HG02840 (cell line): ENCODE data around the gene TEPSIN.

Experiments
- ATAC-seq: cut with Tn5 transposase; IDR thresholded peaks from one replicate; pipeline ENCODE4 v1.9.1; 2021; ENCODE audit warnings: mild to moderate bottlenecking, moderate library complexity, moderate number of reproducible peaks; ENCODE audit not compliant: unreplicated experiment, low FRiP score

Gene TEPSIN

GRCh38 chr17:81189016-81189415, 49.8 kb downstream of the TEPSIN start:
- ATAC-seq, result no peak

GRCh38 chr17:81188491-81188840, 50.4 kb downstream of the TEPSIN start:
- no peak for ATAC-seq

GRCh38 chr17:81187586-81188490, 51.0 kb downstream of the TEPSIN start:
- no peak for ATAC-seq

GRCh38 chr17:81187120-81187519, 51.7 kb downstream of the TEPSIN start:
- no peak for ATAC-seq

GRCh38 chr17:81186203-81186602, 52.7 kb downstream of the TEPSIN start:
- ATAC-seq, result no peak

- ATAC-seq, result no peak
These were observed 54.3 kb downstream of the TEPSIN start for GRCh38 chr17:81184555-81184954.

GRCh38 chr17:81183807-81184206, 55.0 kb downstream of the TEPSIN start:
- ATAC-seq, result no peak

GRCh38 chr17:81183316-81183715, 55.5 kb downstream of the TEPSIN start:
- no peak for ATAC-seq

- no peak for ATAC-seq
These were observed 56.3 kb downstream of the TEPSIN start for GRCh38 chr17:81182596-81182995.

- no peak for ATAC-seq
These were observed 57.1 kb downstream of the TEPSIN start for GRCh38 chr17:81181811-81182185.

GRCh38 chr17:81180836-81181810, 57.7 kb downstream of the TEPSIN start:
- no peak for ATAC-seq

GRCh38 chr17:81179861-81180260, 59.0 kb downstream of the TEPSIN start:
- no peak for ATAC-seq

- ATAC-seq, result no peak
These were observed 59.6 kb downstream of the TEPSIN start for GRCh38 chr17:81179220-81179619.
